ENCODE measurements around the gene TCF7.

TCF7 gene

DNA sequence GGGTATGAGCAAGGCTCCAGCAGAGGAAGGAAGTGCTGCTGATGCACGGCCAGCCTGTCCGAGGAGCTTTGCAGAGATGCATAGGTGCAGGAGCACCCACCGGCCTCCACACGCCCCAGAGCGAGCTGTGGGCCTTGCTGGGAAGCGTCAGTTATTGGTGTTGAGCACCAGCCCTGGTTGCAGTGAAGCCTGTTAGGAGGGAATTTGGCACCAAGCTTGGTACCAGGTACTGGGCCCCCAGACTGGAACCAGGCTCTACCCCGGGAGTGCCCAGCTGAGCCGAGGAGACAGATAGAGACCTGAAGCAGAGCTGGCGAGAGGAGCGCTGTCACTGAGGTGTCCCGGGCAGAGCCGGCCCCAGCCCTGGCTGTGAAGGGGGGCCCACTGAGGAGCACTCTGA lies 5.2 kb downstream of the TCF7 start:
- ChIA-PET POLR2A (no interaction called here), CTCF (interaction anchor here (15.2 kb wide), 1 partner anchor 79 kb away, joined by 111 read pairs; no protein-coding TSS in a partner anchor)
- no peak for DNase-seq (ENCODE audit: extremely low spot score)
- TF ChIP-seq, protein P1, sequence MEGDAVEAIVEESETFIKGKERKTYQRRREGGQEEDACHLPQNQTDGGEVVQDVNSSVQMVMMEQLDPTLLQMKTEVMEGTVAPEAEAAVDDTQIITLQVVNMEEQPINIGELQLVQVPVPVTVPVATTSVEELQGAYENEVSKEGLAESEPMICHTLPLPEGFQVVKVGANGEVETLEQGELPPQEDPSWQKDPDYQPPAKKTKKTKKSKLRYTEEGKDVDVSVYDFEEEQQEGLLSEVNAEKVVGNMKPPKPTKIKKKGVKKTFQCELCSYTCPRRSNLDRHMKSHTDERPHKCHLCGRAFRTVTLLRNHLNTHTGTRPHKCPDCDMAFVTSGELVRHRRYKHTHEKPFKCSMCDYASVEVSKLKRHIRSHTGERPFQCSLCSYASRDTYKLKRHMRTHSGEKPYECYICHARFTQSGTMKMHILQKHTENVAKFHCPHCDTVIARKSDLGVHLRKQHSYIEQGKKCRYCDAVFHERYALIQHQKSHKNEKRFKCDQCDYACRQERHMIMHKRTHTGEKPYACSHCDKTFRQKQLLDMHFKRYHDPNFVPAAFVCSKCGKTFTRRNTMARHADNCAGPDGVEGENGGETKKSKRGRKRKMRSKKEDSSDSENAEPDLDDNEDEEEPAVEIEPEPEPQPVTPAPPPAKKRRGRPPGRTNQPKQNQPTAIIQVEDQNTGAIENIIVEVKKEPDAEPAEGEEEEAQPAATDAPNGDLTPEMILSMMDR (IDR thresholded peaks at IDR 0.05; ENCODE audit: control extremely low read depth, extremely low read depth, low read depth, missing control alignments), result no peak

GRCh38 chr5:134120386-134121138 lies 6.1 kb downstream of the TCF7 start:
- TF ChIP-seq, protein P1 (IDR thresholded peaks at IDR 0.05; ENCODE audit: control extremely low read depth, extremely low read depth, low read depth, missing control alignments), result no peak
- no peak for DNase-seq (ENCODE audit: extremely low spot score)
- ChIA-PET CTCF (interaction anchor here (15.2 kb wide), 1 partner anchor 80 kb away, joined by 111 read pairs; no protein-coding TSS in a partner anchor), POLR2A (no interaction called here)

GRCh38 chr5:134122530-134122929 lies 8.0 kb downstream of the TCF7 start:
- DNase-seq (ENCODE audit: extremely low spot score), result no peak
- ChIA-PET CTCF (interaction anchor here (3.6 to 15.2 kb wide), 2 partner anchors 12 to 82 kb away, joined by 17 to 111 read pairs; no protein-coding TSS in a partner anchor), POLR2A (interaction anchor here (0.5 kb wide), 1 partner anchor 39 kb away, joined by 4 read pairs; no protein-coding TSS in a partner anchor)

DNA sequence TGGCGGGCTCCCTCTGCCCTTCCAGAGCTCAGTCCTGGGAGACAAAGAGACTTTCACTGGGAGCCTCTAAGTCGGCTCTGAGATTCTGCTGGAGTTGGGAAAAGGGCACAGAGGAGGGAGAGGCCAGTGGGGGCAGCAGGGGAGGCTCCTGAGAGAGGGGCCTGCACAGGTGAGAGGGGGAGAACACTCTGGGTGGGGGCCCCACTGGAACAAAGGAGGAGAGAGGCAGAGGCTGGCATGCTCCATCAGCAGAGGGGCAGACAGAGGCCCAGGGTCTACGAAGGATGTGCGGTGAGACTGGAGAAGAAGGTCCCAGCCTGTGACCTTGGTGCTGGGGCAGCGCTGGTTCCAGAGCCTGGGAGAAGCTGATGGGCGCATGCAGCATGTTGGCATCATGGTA lies 8.9 kb downstream of the TCF7 start:
- CTCF ChIA-PET, result interaction anchor here (1.0 to 15.2 kb wide), 3 partner anchors 13 to 97 kb away, joined by 3 to 111 read pairs (median 17); no protein-coding TSS in a partner anchor
- DNase-seq (ENCODE audit: extremely low spot score), result no peak
- TF ChIP-seq, protein P1 (IDR thresholded peaks at IDR 0.05; ENCODE audit: control extremely low read depth, extremely low read depth, low read depth, missing control alignments), result no peak
- POLR2A ChIA-PET, result interaction anchor here (1.0 kb wide), 1 partner anchor 84 kb away, joined by 4 read pairs; no protein-coding TSS in a partner anchor

More at GRCh38 chr5:134122530-134122929, 8.0 kb downstream of the TCF7 start:
- TF ChIP-seq, protein P1 (IDR thresholded peaks at IDR 0.05; ENCODE audit: control extremely low read depth, extremely low read depth, low read depth, missing control alignments), result no peak

GRCh38 chr5:134124289-134125038 lies 10.0 kb downstream of the TCF7 start:
- CTCF ChIA-PET, result interaction anchor here (0.7 to 15.2 kb wide), 4 partner anchors 14 to 128 kb away, joined by 3 to 111 read pairs (median 10); no protein-coding TSS in a partner anchor
- POLR2A ChIA-PET, result interaction anchor here (1.0 to 1.4 kb wide), 2 partner anchors 8 to 85 kb away, joined by 4 to 5 read pairs; no protein-coding TSS in a partner anchor
- DNase-seq (ENCODE audit: extremely low spot score), result no peak
- TF ChIP-seq, protein P1 (IDR thresholded peaks at IDR 0.05; ENCODE audit: control extremely low read depth, extremely low read depth, low read depth, missing control alignments), result no peak
